Measurements from ENCODE around the gene GLO1.
"Not testable (repeated sequence)": the region's sequence is repeated elsewhere in the genome, so short reads cannot be mapped to it uniquely, and the experiment has no call there.

The GLO1 gene

GRCh38 chr6:38703949-38704590 lies 1.1 kb upstream of the GLO1 start:
- no peak for DNase-seq

GRCh38 chr6:38701551-38701950 lies 1.4 kb downstream of the GLO1 start:
- DNase-seq: no peak

GRCh38 chr6:38699702-38700101 lies 3.2 kb downstream of the GLO1 start:
- not testable (repeated sequence) for DNase-seq

- no peak for DNase-seq
Observed at GRCh38 chr6:38697846-38698245, 5.1 kb downstream of the GLO1 start.

GRCh38 chr6:38696345-38696744 lies 6.6 kb downstream of the GLO1 start:
- no peak for DNase-seq

- no peak for DNase-seq
Observed at GRCh38 chr6:38695933-38696332, 7.0 kb downstream of the GLO1 start.

- no peak for DNase-seq
Observed at GRCh38 chr6:38695227-38695900, 7.6 kb downstream of the GLO1 start.

GRCh38 chr6:38688579-38689087 lies 14.3 kb downstream of the GLO1 start:
- no peak for DNase-seq

GRCh38 chr6:38687549-38687948 lies 15.4 kb downstream of the GLO1 start:
- DNase-seq: no peak

- DNase-seq: no peak
Observed at GRCh38 chr6:38687043-38687353, 15.9 kb downstream of the GLO1 start.

GRCh38 chr6:38686270-38687042 lies 16.5 kb downstream of the GLO1 start:
- DNase-seq: no peak

GRCh38 chr6:38684904-38685303 lies 18.0 kb downstream of the GLO1 start:
- DNase-seq: no peak

- no peak for DNase-seq
Observed at GRCh38 chr6:38684237-38684636, 18.7 kb downstream of the GLO1 start.

- no peak for DNase-seq
Observed at GRCh38 chr6:38681850-38682249, 21.1 kb downstream of the GLO1 start.

- DNase-seq: no peak
Observed at GRCh38 chr6:38679668-38680067, 23.3 kb downstream of the GLO1 start.

GRCh38 chr6:38678178-38678760 lies 24.7 kb downstream of the GLO1 start:
- DNase-seq: no peak

- DNase-seq: no peak
Observed at GRCh38 chr6:38676974-38677544, 25.9 kb downstream of the GLO1 start.

- no peak for DNase-seq
Observed at GRCh38 chr6:38676236-38676973, 26.5 kb downstream of the GLO1 start.

- peak; percentile 63 for DNase-seq
Observed at GRCh38 chr6:38673397-38674165, 29.4 kb downstream of the GLO1 start.

GRCh38 chr6:38671885-38672467 lies 31.0 kb downstream of the GLO1 start:
- DNase-seq: peak; percentile 13

All from GF-D8 (cell line).